Medulla oblongata (tissue), 1 donor: ENCODE results near the gene TYW3.
"Not testable (repeated sequence)": the region's sequence is repeated elsewhere in the genome, so short reads cannot be mapped to it uniquely, and the experiment has no call there.

Experiments
- DNase-seq: peaks from one replicate; pipeline ENCODE4 v3.0.0-alpha.2; 2015; ENCODE audit errors: extremely low spot score

The TYW3 gene

DNA sequence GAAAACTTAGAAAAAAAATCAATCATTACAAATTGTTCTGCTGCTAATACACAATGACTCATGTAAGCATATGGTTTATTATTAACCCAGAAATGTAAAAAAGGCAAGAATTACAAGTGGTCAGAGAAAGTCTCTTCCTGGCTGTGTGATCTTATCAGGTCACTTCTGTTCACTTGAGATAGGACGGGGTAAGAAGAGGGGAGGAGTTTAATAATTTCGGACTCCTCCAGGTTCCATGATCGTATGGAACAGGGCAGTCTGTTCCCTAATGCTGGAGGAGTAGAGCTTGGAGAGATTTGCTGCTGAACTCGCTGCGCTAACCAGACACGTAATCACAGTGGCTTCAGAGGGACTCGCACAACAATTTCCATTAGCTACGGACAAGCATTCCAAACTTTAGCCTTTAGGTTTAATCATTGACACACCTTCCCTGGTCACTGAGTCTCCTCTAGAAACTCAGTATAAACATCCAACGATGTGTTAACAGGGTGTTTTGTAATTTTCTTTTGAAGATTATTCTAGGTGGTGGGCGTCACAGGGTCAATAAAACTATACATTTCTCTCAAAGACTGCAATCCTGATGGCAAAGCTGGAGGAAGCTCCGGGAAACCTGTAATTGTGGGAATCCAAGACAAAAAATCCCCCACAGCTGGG is 1.4 kb upstream of the TYW3 start:
- no peak for DNase-seq

DNA sequence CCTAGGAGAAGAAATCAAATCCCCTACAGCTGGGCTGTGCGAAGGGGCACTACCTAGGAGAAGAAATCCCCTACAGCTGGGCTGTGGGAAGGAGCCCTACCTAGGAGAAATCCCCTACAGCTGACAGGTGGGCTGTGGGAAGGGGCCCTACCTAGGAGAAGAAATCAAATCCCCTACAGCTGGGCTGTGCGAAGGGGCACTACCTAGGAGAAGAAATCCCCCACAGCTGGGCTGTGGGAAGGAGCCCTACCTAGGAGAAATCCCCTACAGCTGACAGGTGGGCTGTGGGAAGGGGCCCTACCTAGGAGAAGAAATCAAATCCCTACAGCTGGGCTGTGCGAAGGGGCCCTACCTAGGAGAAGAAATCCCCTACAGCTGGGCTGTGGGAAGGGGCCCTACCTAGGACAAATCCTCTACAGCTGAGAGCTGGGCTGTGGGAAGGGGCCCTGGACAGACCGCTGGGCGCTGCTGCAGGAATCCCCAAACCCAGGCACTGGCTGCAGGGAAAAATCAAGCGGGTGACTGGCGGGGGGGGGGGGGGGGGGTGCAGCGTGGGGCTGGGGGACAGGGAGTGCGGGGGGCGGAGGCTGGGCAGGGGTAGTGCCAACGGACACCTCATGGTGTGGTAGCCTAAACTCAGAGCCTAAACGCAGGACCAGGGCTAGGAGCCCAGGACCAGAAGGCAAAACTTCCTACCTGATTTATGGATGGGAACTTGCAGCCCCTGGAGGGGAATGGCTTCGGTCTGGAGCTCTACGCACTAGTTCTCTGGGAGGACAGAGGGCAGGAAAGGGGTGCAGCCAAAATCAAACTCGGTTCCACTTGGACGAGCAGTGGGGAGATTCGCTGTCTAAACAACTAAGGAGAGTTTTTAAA is 643 bp upstream of the TYW3 start:
- not testable (repeated sequence) for DNase-seq

DNA sequence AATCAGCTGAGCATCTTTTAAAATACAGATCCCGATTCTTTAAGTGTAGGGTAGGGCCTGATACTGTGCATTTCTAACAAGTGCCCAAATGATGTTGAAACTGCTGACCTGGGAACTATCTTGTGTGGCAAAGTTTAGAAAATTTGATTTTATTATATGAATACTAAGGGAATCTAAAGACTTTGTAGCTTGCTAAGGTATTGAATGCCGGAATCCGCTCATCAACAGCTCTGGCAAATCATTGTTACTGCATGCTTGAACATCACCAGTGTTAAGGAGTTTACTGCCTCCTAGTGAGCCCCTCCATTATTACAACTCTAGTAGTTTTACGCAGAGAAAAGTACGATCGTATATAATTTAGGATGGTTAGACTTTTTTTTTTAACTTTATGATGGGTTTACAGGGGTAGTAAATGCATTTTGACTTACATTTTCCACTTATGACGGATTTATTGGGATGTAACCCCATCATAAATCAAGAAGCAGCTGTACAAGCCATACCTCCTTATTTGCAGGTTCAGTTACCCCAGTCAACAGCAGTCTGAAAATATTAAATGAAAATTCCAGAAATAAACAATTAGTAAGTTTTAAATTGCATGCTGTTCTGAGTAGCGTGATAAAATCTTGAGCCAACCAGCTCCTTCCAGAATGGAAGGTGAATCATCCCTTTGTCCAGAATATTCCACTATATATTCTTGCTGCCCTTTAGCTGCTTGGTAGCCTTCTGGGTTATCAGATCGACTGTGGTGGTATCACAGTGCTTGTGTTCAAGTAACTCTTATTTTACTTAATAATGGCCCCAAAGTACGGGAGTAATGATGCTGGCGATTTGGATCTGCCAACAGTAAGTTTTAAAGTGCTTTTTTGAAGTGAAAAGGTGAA is 892 bp downstream of the TYW3 start:
- peak; percentile 87 for DNase-seq

DNA sequence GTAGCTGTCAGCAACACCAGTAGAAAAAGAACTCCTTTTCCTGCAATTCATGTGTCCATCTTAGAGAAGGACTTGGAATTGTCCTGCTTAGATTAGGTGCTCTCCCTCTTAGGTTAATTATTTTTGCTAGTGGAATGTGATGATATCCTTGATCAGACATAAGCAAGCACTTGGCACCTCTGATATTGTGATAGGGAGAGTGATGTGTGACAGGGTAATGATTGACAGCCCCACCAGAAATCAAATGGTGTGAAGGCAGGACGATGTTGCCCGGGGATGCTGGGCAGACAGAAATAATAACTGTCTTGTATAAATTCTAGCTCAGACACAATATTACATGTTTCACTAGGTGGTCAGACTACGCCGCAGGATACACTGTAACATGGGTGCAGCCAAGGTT is 4.4 kb downstream of the TYW3 start:
- DNase-seq, result no peak

DNA sequence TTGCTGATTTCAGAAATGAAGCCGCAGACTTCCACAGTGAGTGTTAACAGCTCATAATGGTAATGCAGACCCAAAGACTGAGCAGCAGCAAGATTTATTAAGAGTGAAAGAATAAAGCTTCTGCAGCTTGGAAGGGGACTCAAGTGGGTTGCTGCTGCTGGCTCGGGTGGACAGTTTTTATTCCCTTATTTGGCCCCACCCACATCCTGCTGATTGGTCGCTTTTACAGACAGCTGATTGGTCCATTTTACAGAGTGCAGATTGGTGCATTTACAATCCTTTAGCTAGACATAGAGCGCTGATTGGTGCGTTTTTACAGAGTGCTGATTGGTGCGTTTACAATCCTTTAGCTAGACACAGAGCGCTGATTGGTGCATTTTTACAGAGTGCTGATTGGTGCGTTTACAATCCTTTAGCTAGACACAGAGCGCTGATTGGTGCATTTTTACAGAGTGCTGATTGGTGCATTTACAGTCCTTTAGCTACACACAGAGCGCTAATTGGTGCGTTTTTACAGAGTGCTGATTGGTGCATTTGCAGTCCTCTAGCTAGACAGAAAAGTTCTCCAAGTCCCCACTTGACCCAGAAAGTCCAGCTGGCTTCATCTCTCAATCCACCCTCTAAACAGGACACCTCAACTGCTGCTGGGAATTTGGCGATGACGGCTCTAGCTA is 7.5 kb downstream of the TYW3 start:
- DNase-seq, result not testable (repeated sequence)

DNA sequence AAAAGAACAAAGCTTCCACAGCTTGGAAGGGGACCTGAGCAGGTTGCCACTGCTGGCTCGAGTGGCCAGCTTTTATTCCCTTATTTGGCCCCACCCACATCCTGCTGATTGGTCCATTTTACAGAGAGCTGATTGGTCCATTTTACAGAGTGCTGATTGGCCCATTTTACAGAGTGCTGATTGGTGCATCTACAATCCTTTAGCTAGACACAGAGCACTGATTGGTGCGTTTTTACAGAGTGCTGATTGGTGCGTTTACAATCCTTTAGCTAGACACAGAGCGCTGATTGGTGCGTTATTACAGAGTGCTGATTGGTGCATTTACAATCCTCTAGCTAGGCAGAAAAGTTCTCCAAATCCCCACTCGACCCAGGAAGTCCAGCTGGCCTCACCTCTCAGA is 12.3 kb downstream of the TYW3 start:
- DNase-seq, result not testable (repeated sequence)

DNA sequence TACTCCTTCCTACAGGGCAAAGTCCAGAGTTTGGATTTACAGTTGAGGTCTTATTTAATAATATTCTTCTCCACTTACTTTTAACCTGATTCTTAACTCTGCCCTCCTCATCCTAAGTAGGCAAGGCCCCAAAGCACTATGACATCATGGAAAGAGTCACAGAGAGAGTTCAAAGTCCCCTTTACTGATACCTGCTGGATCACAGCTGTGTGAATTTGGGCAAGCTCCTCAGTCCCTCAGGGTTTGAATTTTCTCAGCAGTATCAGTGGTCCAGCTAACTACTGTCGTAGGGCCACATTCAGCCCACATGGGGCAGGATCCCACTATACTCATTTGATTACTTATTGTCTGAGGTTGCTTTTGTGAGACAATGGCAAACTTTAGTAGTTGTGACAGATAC is 16.0 kb downstream of the TYW3 start:
- DNase-seq, result no peak

DNA sequence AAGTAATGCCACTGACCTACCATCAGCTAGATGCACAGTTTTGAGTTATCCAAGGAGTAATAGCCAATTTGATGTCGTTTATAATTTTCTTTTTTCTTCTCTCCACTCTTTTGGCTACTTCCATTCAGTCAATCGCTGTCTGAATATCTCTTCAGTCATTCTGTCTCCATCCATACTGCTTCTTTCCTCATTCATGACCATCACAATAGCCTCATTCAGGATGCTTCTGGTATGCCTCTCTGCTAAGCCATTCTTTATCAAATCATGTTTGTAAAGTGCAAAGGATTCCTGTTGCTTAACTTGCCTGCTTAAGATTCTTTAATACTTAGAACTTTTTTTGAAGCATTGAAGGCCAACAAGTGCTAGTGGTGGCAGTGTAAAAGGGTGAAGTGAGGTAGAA is 20.2 kb downstream of the TYW3 start:
- DNase-seq, result peak; percentile 35

DNA sequence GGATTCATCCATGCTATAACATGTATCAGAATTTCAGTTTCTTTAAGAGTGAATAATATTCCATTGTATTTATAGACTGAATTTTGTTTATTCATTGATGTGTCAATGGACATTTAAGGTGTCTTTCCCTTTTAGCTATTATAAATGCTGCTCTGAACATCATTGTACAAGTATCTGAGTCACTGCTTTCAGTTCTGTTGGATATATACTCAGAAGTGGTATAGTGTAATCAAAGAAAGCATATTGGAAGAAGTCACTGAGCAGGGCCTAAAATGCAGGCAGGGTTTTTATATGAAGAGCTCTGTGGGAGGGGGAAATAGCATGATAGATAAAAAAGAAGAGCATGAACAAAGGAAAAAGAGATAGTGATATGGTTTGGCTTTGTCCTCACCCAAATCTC is 22.5 kb downstream of the TYW3 start:
- DNase-seq, result no peak

DNA sequence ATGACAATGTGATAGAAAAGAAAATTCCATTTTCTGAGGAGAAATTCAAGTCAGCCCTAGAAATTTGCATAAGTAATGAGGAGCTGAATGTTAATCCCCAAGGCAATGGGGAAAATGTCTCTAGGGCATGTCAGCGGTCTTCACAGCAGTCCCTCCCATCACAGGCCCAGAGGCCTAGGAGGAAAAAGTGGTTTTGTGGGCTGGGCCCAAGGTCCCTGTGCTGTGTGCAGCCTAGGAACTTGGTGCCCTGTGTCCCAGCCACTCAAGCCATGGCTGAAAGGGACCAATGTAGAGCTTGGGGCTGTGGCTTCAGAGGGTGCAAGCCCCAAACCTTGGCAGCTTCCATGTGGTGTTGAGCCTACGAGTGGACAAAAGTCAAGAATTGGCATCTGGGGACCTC is 23.7 kb downstream of the TYW3 start:
- DNase-seq, result not testable (repeated sequence)

DNA sequence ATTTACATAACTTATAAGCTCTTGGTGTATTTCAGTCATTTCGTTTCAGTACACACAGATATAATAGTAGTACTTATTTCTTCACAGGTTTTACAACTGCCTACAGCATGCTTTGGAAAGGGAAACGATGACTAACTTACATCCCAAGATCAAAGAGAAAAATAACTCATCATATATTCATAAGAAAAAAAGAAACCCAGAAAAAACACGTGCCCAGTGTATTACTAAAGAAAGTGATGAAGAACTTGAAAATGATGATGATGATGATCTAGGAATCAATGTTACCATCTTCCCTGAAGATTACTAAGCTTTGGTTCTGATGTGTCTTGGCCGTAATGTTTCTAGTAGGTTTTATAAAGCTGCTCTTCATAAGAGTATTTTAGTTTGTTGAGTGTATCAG is 30.9 kb downstream of the TYW3 start:
- DNase-seq, result no peak

DNA sequence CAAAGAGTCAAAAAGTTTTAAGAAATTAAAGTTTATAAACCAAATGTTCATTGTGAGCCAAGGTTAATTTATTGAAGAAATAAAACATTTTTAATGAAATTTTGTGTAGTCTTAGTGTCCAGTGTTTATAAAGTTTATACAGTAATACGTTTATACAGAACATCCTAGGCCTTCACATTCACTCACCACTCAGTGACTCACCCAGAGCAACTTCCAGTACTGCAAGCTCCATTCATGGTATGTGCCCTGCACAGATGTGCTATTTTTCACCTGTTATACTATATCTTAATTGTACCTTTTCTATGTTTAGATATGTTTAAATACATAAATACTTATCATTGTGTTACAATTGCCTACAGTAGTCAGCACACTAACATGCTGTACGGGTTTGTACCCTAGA is 33.6 kb downstream of the TYW3 start:
- no peak for DNase-seq

DNA sequence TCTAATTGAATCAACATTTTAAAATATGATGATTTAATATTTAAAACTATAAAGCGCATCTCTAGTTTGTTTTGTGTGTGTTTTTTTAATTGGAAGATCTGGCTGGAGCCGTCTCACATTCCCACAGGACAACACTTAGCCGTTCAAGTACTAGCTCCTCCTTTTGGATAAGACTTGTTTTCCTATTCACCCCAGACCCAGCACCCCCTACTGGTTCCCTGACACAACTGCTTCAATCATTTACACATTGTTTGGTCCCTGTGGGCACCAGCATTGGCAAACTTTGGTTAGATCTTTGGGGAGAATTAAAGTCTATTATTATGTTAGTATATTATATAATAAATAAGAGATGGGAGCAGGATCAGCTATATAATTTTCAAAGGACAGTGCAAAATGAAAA is 34.5 kb downstream of the TYW3 start:
- no peak for DNase-seq

DNA sequence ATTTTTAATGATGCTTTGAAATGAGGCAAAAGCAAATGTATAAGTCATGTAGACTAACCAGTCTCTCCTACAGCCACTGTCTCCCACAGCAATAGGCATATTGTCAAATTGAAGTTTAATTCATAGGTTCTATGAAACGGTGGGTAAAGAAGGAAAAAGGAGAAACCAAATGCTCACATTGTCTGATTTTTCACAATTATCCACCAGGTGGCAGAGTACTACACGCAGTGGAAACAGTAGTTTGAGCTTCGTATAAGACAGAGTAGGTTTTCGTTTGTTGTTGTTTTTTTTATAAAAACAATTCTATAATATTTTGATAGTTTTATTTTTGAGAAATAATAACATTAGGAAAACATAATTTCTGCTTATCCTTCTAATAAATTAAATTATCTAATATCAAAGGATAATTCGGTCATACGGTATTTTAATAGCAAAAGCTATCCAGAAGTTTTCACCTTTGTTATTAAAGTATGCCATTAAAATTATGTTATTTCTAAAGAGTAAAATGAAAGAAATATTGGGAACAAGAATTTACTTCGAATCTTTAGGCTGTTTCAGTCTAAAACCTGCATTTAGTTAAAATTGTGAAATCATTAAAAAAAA is 39.1 kb downstream of the TYW3 start:
- peak; percentile 79 for DNase-seq

DNA sequence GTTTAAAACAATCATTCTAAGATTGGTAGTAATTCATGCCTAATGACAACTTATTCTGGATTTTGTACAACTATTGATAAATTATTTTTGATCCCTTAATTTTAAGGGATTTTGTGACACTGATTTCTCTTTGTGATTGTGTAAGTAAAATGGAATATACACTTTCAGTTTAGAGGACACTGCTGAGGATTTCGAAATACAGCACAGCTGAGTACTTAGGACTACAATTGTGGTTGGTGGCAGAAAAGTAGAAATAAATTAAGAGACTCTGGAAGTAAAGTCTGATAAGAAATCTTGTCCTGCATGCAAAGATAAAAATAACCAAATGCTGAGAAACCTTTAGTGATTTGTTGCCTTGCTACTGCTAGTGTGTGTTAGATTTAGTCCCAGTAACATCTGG is 40.0 kb downstream of the TYW3 start:
- no peak for DNase-seq

DNA sequence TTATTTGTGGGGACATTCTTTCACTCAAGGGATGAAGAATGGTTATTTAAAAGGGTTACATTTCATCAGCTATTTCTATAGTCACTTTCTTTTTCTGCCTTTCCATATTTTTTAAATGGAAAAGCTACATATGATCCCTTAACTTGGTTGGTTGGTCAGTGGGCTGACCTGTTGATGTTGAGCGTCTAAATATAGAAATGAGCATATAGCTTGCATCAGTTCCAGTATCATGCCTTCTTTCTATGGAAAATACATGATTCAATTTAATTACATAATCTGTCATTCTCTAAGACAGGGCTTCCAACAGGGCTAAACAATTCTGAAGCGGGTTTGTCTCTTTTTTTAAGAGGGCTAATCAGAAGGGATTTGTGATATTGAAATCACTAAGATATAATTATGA is 40.6 kb downstream of the TYW3 start:
- no peak for DNase-seq

DNA sequence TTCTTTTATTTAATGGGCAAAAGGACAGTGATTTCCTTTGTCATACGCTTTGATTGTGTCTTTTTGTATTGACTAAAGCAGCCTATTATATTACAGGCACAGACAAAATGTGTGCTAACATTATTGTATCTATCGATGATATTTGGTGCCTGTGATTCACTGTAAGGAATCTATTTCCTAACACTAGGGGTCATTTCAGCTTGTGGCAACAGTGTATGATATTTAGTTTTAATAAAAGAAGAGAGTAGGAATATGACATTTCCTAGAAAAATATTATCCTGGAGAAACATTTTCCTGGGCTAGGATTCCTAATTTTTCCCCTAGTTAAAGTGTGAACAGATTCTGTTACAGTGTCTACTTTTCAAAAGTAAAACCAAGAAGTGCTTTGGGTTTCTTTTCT is 42.8 kb downstream of the TYW3 start:
- DNase-seq, result no peak

DNA sequence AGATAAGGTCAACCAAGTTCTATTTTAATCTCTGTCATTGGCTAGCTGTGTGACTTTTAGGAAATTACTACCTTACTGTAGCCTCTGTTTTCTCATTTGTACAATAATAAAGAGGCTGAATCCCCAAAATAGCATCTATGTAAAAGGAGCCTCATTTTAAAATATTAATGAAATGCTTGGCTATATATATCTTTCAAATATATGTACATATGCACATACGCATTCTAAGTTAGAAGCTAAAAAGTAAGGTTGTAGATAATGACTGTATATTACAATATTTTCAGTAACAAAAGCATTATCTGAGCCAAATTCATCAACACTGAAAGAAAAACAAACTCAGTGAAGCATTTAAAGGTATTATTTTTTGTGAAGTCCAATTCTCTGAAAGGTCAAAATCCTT is 44.6 kb downstream of the TYW3 start:
- DNase-seq, result no peak

DNA sequence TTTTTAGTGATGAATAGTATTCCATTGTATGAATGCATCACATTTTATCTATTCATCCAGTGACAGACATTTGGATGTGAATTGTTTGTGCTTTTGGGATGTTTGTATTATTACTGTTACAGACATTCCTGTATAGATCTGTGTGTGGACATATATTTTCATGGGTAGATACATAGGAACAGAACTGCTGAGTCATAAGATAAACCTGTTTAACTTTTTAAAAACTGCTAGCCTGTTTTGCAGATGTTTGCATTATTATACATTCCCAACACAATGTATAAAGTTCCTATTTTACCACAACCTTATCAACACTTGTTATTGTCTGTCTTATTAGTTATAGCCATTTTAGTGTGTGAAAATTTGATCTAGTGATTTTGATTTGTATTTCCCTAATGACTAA is 46.8 kb downstream of the TYW3 start:
- DNase-seq, result no peak

DNA sequence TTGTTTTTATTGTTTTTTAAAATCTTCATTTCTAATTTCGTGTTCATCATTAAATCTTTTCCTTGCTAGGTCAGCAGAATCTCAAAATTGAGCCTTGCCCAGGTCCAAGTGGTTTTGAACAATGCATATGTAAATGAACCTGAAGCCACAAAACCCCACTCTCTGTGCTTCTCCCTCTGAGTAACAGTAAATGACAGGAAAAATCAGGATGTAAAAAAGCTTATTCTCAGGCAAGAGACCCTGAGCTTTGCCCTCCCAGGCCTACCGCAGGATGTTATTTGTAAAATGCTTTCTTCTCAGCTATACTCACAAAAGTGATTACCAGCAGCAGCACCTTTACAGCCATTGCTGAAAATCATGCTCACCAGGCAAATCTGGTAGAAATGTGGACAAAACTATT is 47.6 kb downstream of the TYW3 start:
- no peak for DNase-seq

DNA sequence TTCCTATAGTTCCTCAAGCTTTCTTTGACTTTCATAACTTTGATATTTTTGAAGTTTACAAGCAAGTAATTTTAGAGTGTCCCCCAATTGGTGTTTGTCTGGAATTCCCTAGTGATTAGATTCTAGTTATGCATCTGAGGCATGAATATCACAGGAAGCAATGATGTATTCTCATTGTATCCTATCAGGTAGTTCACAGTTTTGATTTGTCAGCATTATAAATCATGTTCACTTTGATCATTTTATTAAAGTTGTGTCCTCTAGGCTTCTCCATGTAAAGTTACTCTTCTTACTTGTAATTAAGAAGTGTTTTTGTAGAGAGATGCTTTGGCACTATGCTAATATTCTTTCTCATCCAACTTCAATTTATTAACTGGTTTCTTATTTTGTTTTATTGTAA is 53.0 kb downstream of the TYW3 start:
- DNase-seq, result no peak
